Stimulated activated CD4-positive, alpha-beta T cell treated with anti-CD3 and anti-CD28 coated beads, Interleukin-1b, Interleukin-23, amount 100 ng/mL, for 4 hours (primary cell): ENCODE results near the gene TNS1.

Source experiments
- DNase-seq, 2 donors: peaks; one replicate each; pipeline ENCODE4 v3.0.0-alpha.2; 2020; ENCODE audit warnings: low read depth in 2 of 2

The TNS1 gene

GRCh38 chr2:217980036-217980435, 22.8 kb downstream of the TNS1 start:
- no peak for DNase-seq

- no peak for DNase-seq
Measured at GRCh38 chr2:217979151-217979811, 23.5 kb downstream of the TNS1 start.

GRCh38 chr2:217978536-217979150, 24.2 kb downstream of the TNS1 start:
- DNase-seq: no peak

GRCh38 chr2:217977840-217978535, 24.8 kb downstream of the TNS1 start:
- no peak for DNase-seq

- DNase-seq: no peak
Measured at GRCh38 chr2:217976301-217976700, 26.5 kb downstream of the TNS1 start.

- DNase-seq: no peak
Measured at GRCh38 chr2:217975626-217976025, 27.2 kb downstream of the TNS1 start.

- DNase-seq: no peak
Measured at GRCh38 chr2:217974389-217975005, 28.3 kb downstream of the TNS1 start.

GRCh38 chr2:217973008-217973787, 29.6 kb downstream of the TNS1 start:
- no peak for DNase-seq

- no peak for DNase-seq
Measured at GRCh38 chr2:217972490-217972889, 30.3 kb downstream of the TNS1 start.

- DNase-seq: no peak
Measured at GRCh38 chr2:217972037-217972436, 30.8 kb downstream of the TNS1 start.

- DNase-seq: no peak
Measured at GRCh38 chr2:217971166-217971565, 31.6 kb downstream of the TNS1 start.

- DNase-seq: no peak
Measured at GRCh38 chr2:217970206-217970605, 32.6 kb downstream of the TNS1 start.

- no peak for DNase-seq
Measured at GRCh38 chr2:217969588-217969987, 33.2 kb downstream of the TNS1 start.

GRCh38 chr2:217968023-217968422, 34.8 kb downstream of the TNS1 start:
- DNase-seq: no peak

GRCh38 chr2:217966423-217967070, 36.2 kb downstream of the TNS1 start:
- no peak for DNase-seq

GRCh38 chr2:217964275-217965161, 38.3 kb downstream of the TNS1 start:
- no peak for DNase-seq

GRCh38 chr2:217960351-217960750, 42.4 kb downstream of the TNS1 start:
- DNase-seq: no peak

- no peak for DNase-seq
Measured at GRCh38 chr2:217959723-217960122, 43.1 kb downstream of the TNS1 start.

GRCh38 chr2:217958884-217959225, 43.9 kb downstream of the TNS1 start:
- DNase-seq: no peak

- no peak for DNase-seq
Measured at GRCh38 chr2:217958206-217958883, 44.5 kb downstream of the TNS1 start.
